NOMO-1 (cell line): ENCODE data around the gene MEST.
"Not testable (repeated sequence)": the region's sequence is repeated elsewhere in the genome, so short reads cannot be mapped to it uniquely, and the experiment has no call there.

Source experiments
- DNase-seq, 2 experiments: peaks; one replicate each; lab custom pipeline; 2025; ENCODE audit not compliant: unreplicated experiment in 2 of 2; lab: John Stamatoyannopoulos, UW

MEST gene

DNA sequence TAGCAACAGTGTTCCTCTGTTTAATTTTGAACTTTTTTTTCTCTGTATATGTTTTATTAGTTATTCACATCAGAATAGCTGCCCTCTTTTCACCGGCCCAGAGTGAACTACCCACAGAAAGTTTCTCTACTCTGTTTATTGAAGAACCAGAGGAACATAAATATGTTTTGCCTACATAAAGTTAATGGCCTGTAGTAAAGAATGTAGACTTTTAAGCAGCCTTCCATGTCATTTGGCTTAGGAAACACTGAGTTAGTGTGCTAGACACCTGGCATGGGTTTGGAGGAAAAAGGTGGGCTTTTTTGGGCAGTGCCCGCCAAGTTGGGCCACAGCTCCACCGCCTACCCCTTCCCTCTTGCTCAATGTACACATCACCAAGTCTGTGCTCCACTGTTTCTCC lies 8.9 kb upstream of the MEST start:
- no peak for DNase-seq

DNA sequence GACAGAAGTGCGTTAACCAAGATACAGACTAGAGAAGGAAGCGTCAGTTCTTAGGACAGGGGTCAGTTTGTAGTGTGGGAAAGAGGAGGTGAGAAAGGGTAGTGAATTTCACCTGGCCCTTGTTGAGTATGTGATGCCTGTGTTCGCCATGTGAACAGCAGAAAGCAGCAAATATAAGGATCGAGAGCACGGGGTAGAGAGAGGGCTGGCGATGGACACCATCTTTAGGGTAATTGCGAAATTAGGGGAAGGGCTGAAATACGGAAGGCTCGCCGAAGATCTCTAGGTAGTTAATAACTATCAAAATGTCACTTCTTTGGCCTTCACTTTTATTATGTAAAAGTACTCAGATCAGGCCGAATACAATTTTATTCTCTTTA lies 6.2 kb upstream of the MEST start:
- DNase-seq, result no peak

DNA sequence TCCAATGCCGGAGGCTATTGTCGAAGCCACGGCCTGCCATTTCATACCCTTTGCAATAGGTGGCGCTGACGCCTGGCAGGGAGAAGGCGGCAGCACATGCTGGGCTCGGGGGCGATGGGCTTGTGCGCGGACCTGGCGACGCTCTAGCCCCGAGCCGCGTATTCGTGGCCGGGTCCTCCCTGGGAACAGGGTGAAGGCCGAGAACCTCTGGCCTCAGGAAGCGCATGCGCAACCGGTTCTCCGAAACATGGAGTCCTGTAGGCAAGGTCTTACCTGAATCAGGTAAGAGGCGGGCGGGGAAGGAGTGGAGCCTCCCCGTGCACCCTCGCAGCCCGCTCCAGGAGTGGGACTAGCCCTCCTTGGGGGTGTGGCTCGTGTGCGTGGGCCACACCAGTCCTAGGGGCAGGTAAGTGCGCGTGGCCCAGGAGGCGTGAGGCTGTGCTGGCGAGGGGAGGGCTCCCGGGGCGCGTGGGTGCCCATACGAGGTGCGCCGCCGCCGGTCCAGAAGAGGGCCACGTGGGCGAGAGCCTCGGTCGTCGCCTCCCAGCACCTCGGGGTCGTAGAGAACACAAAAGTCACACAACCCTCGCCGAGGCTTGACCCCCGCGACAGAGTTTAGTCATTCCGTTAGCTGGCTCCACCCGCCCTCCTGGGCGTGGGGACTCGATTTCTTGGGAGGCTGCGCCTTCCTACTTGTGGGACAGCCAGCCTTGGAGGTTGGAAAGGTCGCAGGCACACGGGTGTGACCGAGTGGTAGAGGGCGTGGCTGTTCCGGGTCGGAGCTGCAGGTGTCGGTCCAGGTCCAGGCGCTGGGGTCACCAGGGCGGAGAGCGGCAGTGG lies 5.6 kb upstream of the MEST start:
- peak; percentile 24 to 36 for DNase-seq

DNA sequence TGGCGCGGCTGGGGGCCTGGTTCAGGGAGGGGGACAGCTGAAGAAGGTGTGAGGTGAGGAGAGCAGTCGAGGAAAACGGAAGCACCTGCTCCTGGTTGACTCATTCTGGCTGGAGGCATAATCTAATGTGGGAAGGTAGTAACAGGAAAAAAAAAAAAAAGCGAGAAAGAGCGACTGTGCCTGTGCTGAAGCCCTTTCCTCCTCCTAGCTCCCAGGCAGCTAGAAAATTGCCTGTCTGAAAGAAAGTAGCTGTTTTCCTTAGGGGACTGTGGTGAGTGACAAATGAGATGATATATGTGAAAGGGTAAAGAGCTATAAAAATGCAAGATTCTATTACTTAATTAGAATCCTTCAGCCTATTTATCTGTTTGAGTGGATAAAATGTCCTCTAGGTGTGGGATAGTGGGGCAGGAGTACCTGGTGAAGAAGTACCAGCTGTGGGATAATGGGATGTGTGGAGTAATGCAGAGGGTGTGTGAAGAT lies 4.9 kb upstream of the MEST start:
- DNase-seq, result no peak

DNA sequence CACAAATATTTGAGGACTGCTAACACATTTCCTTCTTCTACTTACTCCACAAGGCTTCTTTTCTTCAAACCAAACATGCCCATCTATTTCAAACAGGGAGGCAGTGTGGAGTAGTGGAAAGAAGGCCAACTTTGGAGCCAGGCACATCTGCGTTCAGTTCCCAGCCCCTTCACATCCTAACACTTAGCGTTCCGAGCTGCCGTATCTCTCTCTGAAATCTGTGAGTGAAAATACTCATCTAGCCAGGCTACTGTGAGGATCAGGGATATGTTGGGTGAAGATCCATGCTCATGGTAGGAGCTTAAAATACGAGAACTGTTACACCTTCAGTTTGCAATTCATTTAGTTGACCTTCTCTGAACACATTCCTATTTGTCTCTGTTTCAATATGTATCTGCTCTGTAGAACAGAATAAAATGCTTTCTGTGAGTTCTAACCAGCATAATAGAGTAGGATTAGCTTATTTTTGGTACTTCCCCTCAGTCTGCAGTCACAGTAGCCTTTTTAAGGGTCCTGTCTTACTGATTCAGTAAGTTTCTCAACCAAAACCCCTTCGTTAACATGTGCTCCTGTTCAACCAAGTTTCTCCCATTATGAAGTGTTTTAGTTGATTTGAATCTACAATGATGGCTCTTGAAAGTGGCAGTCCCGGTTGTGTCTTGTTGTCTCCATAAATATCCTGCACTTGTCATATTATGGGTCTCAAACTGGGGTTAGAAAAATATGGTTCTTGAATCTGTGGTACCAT lies 3.3 kb upstream of the MEST start:
- DNase-seq, result no peak

DNA sequence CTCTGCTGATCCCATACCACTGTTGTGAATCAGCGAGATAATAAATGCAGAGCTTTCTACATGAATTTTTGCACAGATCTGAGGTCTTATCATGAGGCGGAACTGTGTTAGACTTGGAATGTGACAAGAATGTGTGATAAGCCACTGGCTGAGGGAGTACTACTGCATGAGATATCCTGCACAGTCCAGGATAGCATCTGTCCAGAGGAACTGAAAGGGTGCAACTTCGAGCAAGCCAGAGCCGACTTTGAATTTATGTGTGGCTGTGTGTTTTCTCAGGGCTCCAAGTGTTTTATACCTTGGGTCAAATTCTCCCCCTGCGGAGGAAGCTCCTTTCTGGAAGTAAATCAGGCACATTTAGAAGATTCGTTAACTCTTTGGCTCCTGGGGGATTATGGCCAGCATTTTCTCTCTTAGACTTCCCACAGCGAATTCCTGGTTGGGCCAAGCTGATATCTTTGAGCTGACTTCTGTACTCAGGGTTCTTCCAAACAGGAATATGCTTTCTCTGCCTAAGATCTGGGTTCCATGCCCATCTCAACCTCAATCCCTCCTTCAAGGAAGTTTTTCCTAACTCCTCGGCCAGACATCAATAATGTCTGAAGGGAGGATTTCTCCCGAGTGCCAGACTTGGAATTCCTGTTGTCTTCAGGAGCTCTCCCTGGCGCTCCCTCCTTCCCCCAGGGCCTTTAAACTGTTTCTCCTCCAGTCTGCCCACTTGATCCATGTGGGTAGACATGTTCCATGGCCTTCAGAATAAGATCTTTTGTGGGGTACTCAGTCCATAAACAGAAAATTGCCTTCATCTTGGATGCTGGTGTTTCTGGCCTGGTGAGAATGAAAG lies 2.5 kb upstream of the MEST start:
- no peak for DNase-seq

DNA sequence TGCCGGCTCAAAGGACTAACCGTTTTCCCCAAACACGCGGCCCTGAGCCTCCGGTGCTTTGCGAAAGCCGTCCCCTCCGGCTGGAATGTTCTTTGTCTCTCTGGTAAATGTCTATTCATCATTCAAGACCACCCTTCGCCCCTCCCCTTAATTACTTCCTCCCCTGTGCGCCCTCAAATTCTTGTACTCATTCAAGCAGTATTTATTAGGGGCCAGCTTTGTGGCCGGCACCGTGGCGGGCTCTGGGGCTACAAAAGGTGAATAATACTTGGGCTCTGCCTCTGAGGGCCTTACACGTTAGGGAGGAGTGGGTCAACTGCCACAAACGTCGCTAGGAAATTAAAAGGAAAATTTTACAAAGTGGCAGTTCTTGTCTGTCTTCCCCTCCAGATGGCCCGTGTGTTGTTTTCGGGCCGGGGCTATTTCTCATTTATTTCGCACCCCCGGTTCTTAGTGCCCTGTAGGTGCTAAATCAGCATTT lies 1.5 kb upstream of the MEST start:
- DNase-seq, result no peak

DNA sequence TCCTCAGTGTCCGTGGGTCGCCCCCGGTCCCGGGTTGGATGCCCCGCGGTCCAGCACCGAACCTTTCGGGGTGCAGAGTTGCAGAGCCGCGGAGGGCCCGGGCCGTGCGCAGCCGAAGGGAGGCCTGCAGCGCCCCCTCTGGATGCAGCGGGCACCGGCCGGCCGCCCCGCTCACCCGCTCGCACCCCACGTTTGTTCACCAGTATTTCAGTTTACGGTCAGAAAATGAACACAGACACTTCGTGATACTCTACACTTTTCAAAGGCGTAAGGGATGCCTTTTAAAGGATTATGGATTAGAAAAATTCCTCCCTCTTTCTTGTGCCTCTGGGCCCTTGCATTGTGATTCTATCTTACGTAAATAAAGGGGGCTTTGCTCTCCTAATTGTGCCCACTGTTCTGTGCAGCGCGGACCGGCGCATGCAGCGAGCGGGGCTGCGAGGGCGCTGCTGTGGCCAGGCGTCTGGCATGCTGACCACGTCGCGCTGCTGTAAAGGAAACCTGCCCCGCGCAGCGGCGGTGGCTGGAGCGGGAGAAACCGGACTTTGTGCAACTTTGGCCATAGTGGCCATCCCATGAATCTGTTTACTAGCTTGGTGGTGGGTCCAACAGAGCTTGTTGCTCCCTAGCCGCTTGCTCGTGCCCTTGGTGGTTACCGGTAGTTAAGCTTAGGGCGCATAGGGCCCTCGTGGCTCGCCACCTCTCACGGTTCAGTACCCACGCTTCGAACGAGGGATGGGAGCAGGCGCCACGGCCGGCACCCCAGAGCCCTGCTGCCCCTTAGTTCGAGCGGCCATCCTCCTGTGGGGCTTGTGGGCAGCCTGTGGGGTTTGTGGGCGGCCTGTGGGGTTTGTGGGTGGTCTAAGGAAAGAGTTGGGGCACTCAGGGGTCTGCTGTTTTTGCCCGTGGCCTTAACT lies 739 bp upstream of the MEST start:
- DNase-seq, result peak; percentile 24 to 30

DNA sequence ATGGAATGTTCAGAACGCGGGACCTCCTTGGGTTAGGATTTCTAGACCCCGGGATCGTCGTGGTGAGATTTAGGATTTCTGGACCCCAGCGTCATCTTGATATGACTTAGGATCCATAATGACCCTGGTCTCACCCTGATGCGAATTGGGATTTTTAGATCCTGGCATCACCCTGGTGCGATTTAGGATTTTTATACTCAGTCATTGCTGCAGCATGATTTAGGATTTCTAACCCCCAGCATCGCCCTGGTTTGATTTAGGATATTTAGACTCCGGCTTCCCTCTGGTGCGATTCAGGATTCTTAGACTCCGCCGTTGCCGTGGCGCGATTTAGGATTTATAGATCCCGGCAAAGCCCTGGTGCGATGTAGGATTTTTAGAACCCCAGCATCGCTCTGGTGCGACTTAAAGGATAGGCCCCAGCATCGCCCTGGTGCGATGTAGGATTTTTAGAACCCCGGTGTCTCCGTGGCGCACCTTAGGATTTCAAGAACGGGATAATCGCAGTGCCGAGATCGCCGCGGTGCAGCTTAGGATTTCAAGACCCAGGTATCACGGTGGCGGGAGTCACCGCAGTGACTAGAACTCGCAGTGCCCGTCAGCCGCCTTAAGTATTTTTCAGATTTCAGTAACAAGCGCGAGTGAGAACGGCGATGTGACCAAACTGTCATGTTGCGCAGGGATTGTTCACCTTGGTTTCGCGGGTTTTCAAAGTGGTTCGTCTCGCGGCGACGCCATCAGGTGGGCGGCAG lies 814 bp downstream of the MEST start:
- DNase-seq, result no peak

DNA sequence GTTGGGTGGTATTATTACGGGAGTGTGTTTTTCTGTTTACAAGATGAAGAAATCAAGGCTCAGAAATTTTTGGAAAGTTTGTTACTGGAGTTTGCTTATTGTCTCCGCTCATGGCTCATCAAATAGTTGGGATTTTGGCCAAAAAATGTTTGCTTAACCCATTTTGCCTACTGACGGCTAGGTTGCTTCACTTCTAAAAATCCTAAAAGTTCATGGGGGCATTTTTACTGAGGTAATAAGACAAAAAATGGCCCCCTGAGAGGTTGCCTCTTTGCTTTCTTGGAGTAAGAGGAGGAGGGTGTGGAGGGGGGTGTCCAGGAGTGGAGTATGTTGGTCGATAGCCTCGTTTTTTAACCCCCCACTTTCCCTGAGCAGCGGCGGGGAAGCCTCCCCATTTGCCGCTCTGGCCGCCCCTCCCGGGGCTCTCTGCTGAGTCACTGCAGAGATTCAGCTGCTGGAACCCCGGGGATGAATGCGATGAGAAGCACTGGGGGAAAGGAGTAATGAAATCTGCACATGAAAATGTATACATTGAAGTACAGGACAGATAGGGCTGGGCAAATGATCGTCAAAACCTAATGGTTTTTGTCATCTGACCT lies 1.5 kb downstream of the MEST start:
- no peak for DNase-seq

DNA sequence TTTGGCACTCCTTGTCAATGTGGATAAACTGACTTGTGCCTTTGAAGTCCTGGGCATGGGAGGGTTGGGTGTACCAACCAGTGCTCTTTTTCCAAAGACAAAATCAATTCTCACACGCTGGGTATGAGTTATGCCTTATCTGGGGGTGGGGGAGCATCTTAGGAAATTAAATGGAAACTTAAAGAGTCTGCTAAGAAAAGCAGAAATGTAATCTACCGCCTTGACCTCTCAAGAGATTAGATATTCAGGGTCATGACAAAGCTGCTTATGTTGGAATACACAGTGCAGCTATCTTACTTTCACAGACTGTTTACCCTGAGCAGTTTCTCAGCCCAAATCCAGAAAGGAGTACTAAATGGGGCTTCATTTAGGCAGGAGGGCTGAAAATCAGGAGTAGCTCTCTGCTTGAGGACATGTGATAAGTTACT lies 2.6 kb downstream of the MEST start:
- no peak for DNase-seq

DNA sequence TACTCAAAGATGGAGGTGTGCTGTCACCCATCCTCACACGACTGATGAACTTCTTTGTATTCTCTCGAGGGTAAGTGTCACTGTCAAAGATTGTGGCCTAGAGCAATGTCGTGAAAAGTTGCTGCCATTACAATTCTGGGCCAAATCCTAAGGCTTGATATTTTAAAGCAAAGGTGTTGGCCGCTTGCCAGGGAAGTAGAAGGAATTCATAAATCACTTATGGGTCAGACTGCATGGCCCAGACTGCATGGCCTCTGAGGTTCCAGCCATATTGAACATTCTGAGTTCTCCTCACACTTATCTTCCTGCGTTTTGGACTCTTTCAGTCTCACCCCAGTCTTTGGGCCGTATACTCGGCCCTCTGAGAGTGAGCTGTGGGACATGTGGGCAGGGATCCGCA lies 8.6 kb downstream of the MEST start:
- DNase-seq, result no peak

DNA sequence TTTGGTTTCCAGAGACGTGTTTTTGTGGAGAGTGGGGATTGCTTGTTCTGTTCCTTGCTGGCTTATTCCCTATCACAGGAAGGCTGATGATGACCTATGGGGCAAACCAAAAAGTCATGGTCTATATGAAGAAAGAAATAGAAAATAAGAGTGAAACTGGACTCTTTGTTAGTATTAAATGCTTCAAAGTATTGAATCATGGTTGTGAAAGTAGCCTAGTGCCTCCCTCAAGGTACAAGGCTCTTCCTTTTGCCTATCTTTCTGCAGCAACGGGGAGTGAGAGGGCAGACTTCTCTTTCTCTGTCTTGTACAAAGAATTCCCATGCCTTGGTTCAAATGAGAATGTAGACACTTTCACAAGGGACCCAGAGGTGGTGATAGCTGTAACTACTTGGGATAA lies 9.0 kb downstream of the MEST start:
- no peak for DNase-seq

DNA sequence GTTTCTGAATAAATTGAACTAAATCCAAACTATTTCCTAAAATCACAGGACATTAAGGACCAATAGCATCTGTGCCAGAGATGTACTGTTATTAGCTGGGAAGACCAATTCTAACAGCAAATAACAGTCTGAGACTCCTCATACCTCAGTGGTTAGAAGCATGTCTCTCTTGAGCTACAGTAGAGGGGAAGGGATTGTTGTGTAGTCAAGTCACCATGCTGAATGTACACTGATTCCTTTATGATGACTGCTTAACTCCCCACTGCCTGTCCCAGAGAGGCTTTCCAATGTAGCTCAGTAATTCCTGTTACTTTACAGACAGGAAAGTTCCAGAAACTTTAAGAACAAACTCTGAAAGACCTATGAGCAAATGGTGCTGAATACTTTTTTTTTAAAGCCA lies 13.9 kb downstream of the MEST start:
- no peak for DNase-seq

DNA sequence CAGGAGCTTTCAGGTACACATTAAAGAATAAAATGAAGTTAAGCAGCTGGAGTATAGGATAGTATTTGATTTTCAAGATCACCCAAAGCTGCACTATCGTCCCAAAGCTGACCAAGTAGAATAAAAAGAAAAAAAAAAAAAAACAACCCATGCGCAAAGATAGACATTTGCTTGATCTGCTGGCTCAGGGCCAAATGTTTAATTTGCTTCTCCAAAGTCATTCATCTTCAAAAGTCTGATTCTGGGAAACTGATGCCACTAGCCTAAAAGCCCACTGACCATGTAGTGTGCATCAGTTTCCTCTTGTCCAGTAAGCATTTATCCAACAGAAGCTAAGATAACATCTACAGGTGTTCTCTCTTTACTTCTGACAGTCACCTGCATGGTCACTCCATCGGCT lies 14.5 kb downstream of the MEST start:
- no peak for DNase-seq

DNA sequence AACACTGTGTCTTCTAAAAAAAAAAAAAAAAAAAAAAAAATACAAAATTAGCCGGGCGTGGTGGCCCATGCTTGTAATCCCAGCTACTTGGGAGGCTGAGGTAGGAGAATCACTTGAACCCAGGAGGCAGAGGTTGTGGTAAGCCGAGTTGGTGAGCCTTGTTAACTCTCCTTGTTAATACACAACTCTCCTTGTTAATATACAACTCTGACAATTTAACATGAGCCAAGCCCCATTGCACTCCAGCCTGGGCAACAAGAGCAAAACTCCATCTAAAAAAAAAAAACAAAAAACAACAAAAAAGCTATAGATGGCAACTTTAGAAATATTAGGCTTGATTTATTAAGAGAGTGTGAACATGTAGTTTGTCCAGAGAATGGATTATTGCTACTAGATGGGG lies 20.2 kb downstream of the MEST start:
- DNase-seq, result not testable (repeated sequence)

DNA sequence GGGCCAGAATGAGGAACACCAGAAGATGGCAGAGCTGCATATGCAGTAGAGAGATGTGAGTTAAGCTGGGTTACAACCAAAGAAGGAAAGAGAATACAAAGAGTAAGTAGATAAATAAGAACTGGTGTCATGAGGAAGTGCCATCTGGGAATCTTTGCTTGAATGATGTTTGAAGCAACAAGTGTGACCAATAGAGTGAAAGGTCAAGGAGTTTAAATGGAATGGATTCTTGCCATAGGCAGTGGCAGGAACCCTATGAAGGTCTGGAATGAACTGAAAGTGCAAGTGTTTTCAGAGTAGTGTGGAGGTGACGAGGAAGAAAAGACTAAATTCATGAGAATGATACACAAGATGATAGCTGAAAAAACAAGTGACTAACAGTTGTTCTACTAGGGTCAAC lies 21.6 kb downstream of the MEST start:
- DNase-seq, result no peak

DNA sequence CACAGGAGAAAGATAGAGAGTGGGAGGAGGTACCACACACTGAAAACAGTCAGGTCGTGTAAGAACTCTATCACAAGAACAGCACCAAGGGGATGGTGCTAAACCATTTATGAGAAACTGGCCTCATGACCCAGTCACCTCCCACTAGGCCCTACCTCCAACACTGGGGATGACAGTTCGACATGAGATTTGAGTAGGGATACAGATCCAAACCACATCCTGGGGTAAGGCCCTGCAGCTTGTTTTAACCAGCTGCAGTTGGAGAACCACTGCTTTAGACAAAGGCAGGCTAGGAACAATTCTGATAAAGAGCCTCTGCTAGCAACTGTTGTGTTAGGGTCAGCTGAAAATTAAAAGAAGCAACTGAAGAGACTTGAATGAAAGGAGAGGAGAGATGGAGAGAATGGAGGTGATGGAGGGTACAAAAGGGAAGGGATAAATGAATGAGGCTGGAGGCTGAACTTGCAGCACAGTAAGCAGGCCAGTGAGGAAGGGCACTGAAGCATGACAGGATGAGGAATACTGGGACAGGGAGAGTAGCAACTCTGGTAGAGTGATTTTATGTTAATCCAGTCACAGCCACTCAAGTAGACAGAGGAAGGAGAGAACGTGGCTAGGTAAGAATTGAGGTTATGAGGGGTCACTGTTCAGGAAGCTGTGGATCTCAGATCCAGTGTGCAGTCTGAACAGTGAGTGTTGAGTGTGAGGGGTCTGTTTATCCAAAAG lies 23.6 kb downstream of the MEST start:
- no peak for DNase-seq
